ENCODE data around the gene EFCAB11.

GRCh38 chr14:89792489-89793366 is 161.8 kb downstream of the EFCAB11 start:
- TF ChIP-seq, protein P1, sequence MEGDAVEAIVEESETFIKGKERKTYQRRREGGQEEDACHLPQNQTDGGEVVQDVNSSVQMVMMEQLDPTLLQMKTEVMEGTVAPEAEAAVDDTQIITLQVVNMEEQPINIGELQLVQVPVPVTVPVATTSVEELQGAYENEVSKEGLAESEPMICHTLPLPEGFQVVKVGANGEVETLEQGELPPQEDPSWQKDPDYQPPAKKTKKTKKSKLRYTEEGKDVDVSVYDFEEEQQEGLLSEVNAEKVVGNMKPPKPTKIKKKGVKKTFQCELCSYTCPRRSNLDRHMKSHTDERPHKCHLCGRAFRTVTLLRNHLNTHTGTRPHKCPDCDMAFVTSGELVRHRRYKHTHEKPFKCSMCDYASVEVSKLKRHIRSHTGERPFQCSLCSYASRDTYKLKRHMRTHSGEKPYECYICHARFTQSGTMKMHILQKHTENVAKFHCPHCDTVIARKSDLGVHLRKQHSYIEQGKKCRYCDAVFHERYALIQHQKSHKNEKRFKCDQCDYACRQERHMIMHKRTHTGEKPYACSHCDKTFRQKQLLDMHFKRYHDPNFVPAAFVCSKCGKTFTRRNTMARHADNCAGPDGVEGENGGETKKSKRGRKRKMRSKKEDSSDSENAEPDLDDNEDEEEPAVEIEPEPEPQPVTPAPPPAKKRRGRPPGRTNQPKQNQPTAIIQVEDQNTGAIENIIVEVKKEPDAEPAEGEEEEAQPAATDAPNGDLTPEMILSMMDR (IDR thresholded peaks at IDR 0.05; ENCODE audit: low read length): no peak
- no peak for TF ChIP-seq EZH2 (optimal IDR thresholded peaks at IDR 0.05; ENCODE audit: low read depth, low read length)

Measured in MM.1S (cell line).